Measurements from ENCODE around the gene DNM3.

The DNM3 gene

DNA sequence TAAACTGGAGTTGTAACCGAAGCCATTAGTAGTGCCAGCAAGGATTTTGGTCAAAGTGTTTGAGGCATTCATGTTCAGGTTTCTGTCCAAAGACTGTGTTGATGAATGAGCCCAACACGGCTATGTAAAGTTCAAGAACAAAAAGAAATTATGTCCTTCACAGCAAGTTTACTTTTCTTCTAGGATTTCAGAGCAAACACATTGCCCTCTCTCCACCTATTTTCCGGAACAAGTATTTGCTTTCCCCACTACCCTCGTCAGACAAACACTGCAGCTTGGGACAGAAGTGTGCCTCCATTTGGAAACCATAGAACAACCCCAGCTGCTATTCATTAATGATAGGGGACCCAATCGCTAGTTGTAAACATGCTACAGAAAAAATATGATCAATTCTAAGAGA lies 427.8 kb downstream of the DNM3 start:
- no peak for DNase-seq
- in situ Hi-C loops (cut with MboI; ENCODE audit: low pct_unique_long_range_greater_than_20kb, low sequenced_read_pairs): no loop called here

DNA sequence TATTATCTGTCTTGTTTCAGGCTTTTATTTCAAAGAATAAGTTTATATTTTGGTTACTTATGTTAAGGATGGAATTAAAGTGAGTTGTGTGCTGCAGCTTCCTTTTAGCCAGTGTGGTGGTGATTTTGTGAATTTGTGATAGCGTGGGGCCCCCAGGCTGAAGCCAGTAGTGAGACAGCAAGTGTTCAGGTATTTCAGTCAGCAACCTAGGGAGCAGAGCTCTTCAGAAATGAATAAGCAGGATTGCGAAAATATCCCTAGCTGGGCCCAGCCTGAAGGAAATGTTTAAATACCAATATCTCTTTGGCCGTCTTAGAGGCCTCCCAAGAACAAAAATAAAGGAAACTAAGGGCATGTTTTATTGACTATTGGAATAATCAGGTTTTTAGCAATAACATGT lies 428.3 kb downstream of the DNM3 start:
- DNase-seq: no peak
- in situ Hi-C loops (cut with MboI; ENCODE audit: low pct_unique_long_range_greater_than_20kb, low sequenced_read_pairs): no loop called here

DNA sequence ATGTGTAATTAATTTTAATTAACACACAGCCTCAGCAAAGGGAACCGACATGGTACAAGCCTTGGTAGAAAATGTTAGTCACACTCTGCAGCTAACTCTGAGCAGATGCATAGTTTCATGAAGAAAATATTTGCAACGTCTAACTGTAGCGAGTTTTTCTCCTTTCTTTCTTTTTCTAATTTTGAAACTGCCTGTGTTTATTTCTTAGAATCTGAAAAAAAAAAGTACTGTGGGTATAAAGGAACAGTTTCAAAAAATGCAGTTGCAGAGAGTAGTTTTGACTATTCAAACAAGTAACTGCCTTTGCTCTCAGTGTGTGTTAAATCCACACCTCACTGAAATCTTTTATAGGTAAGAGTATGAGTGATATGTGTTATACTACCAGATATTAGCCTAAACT lies 429.3 kb downstream of the DNM3 start:
- in situ Hi-C loops (cut with MboI; ENCODE audit: low pct_unique_long_range_greater_than_20kb, low sequenced_read_pairs): no loop called here
- no peak for DNase-seq

DNA sequence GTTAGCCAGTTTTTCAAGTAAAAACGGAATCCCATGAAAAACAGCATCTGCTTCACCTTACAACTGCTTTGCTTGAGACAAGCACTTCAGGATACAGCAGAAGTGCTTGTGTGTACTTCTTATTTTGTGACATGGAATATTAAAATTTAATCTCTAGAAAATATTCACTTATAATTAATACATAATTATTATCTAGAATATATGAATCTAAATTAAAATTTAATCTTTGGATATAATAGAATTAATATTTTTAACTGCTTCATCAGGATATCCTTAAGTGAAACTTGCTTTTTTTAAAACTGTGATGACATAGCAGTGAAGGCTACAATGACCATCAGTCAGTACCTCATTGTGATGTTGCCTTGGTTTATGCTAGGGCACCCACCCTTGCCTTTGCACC lies 430.8 kb downstream of the DNM3 start:
- in situ Hi-C loops (cut with MboI; ENCODE audit: low pct_unique_long_range_greater_than_20kb, low sequenced_read_pairs): no loop called here

DNA sequence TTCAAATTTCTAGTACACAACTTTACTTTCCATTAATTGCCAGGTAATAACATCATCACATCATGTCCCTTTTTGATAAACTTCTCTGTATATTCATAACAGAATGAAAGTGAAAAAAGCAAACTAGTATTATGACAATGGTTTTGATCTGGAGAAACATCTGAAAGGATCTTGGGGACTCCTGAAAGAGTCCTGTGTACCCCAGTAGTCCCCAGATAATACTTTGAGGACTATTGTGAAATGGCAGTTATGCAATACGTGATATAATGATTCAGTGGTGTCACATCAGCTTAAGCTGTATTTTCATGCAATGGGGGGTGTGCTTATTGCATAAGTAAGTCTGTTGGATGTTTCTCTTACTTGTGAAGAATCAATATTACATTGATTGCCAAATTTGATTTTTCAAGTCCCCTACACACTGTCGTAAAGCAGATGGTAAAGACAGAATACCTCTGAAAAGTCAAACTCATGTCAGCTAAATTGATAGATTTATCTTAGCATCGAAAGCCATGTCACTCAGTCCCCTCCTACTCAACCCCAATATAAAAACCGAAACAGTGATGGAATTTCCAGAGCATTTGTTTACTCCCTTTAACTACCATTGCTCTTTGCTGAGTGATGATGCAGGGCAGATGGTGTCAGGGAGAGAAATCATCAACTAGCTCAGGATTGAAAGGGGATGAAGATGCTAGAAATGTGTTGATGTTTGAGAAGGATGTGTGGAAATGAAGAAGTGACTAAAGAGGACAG lies 432.5 kb downstream of the DNM3 start:
- no peak for DNase-seq
- in situ Hi-C loops (cut with MboI; ENCODE audit: low pct_unique_long_range_greater_than_20kb, low sequenced_read_pairs): no loop called here

More for the DNA sequence above, 430.8 kb downstream of the DNM3 start:
- DNase-seq: no peak

DNA sequence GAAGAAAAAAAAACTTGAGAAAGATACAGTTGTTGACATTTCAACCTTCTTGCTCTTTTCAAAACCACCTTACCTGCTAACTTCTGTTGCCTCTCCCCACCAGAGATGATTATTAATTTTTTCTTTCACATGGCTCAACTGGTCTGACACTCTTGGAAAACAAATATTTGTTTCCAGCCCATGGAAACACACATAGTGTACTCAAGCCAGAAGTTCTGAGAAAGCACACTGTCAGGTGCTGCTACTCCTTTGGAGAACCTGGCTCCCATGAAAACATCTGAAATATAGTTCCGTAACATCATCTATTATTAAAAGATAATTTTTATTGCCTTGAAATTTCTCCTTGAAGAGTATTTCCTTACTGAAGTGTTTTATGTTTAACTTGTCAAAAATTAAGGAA lies 434.2 kb downstream of the DNM3 start:
- in situ Hi-C loops (cut with MboI; ENCODE audit: low pct_unique_long_range_greater_than_20kb, low sequenced_read_pairs): no loop called here
- no peak for DNase-seq

DNA sequence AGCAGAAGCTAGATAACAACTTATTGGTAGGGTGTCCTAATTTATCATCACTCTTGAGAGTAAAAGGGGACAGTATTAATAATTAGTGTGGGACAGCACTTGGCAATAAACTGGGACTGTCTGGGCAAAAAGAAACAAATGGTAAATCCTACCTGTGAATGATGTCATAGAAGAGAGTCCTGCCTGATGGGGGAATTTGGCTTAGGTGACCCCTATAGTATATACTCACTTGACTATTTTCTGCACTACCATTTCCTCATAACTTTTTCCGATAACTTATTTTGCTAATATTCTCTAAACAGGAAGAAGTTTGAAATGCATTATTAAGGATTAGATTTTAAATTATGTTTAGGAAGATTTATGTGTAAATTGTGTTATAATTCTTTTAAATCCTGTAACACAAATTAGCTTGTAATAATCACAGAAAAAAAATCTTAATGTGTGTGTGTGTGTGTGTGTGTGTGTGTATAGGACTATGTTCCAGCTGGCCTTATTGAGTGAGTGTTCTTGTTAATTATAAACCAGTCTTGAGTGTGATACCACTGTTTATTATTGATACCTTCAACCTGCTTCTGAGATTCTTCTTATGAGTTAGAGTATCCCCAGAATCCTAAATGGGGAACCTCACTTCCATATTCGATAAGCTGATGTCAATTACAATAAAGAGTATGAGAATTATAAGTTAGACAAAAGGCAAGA lies 435.0 kb downstream of the DNM3 start:
- in situ Hi-C loops (cut with MboI; ENCODE audit: low pct_unique_long_range_greater_than_20kb, low sequenced_read_pairs): no loop called here

DNA sequence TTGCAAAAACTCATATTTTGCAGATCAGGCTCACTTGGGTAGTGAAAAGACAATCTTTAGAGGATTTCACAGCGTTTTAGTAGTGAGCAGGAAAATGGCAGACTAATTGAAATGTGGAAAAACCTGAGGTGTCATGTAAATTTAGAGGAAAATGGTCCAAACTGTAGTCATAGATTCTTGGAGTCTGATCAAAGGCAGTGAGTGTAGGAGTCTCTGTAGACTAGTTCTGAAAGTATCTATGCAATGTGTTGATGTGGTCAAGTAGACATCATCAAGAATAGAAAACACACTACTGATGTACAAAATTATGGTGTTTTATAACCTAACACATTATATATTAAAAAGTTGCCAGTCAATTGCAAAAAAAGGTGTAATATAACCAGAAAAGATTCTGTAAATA lies 436.0 kb downstream of the DNM3 start:
- no peak for DNase-seq
- in situ Hi-C loops (cut with MboI; ENCODE audit: low pct_unique_long_range_greater_than_20kb, low sequenced_read_pairs): no loop called here

More for the DNA sequence above, 435.0 kb downstream of the DNM3 start:
- no peak for DNase-seq

DNA sequence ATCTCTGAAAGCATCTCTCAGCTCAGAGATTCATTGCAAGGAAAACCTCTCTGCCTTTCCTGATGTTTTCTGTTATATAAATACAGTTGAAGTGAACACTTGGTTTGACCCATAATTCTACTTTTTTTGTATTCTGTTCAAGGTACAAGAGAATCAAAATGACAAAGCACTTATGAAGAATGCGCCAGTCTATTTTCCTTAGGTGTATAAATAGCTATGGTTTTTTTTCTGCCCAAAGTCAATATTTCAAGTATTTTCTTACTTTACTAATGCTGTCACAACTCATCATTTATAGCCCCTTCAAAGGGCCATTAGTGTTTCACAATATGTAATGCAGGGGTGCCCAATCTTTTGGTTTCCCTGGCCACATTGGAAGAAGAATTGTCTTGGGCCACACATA lies 436.7 kb downstream of the DNM3 start:
- in situ Hi-C loops (cut with MboI; ENCODE audit: low pct_unique_long_range_greater_than_20kb, low sequenced_read_pairs): no loop called here
- no peak for DNase-seq

DNA sequence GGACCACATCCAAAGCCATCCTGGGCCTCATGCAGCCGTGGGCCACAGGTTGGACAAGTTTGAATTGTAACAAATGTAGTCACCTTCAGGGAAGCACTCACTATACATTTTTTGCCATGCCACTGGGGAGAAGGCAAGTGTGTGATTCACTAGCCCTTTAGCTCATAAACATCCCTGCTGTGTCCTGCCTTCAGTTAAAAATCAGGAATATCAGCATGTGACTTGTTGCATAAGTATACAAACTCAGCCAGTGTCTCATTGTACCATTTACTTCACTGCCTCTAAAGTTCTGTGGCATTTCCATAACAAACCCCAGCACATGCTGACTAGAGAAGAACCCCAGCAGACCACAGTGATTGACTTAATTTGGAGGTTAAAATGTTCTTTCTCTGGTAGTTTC lies 437.2 kb downstream of the DNM3 start:
- in situ Hi-C loops (cut with MboI; ENCODE audit: low pct_unique_long_range_greater_than_20kb, low sequenced_read_pairs): no loop called here
- DNase-seq: no peak

DNA sequence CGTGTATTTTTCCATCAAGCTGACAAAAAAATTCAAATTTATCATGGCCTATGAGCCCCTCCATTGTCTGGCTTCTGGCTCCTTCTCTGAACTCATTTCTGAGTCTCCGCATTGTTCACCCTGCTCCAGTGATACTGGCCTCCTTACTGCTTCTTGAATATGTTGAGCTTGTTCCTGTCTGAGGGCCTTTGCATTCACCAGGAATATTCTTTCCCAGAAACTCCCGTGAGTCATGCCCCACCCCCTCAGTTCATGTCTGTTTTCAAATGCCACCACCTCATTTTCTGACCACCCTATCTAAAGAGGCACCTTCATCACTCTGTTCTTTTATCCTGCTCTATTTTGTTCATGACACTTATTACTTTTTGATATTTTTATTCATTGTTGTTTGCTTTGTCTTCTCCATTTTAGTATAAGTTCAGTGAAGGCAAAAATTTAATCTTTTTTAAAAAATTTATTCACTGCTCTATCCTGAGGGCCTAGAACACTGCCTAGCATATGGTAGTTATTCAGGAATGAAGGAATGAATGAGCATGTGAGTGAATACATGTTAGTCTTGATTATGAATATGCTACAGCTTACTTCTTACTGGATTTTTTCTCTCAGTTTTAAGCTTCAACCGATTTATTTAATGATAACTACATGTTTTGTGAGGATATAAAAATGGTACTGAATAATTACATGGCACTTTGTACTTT lies 438.8 kb downstream of the DNM3 start:
- no peak for DNase-seq
- in situ Hi-C loops (cut with MboI; ENCODE audit: low pct_unique_long_range_greater_than_20kb, low sequenced_read_pairs): no loop called here

DNA sequence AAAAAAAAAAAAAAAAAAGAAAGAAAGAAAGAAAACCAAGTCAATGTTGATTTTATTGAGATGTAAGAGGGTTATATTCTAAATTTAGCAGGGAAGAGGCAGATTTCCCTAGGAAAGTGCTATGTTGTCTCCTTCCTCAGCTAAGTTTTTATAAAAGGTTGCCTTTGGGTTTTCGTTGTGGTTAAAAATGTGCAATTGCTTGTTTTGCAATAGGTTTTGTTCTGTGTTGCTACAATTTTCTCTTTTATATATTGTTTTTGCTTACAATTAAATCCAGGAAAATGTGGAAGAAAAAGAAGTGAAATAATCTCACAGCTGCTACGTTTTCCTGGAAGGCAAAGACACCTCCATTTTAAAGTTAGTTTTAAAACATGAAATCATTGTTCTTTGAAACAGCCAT lies 442.5 kb downstream of the DNM3 start:
- in situ Hi-C loops (cut with MboI; ENCODE audit: low pct_unique_long_range_greater_than_20kb, low sequenced_read_pairs): no loop called here
- DNase-seq: no peak

DNA sequence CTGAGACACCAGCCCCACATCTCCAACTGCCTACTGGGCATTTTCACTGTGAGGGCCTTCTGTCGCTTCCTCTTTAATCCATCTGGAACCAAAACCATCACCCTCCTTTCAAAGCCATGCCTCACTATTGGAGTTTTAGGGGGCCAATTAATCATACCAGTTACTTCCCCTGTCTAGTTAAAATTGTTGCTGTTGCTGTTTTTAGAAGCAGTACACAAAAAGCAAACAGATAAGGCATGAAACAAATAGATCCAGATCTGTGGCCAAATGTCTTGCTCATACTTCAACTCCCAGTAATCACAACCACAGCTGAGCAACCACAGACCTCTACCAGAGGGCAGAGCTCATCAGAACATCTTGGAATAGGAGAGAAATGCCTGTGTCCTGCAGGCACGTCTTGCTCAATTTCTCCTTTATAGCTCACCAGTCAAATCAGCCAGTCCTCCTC lies 445.4 kb downstream of the DNM3 start:
- in situ Hi-C loops (cut with MboI; ENCODE audit: low pct_unique_long_range_greater_than_20kb, low sequenced_read_pairs): no loop called here
- peak; percentile 45 for DNase-seq

DNA sequence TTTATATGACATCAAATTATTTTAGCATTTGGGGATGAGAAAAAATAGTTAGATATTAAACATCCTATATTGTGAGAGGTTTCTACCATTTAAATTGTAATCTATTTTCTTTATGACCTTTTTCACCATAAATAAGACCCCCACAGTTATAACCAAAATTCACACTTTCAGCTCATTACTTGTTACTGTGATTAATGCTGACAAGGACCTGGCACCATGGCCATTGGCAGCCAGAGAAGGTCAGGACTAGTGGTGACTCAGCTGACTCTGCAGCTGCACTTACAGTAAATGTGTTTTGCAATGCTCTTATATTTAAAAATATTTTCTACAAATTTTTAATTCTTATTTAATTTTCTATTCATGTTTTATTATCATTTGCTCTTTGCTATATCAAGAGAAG lies 445.9 kb downstream of the DNM3 start:
- in situ Hi-C loops (cut with MboI; ENCODE audit: low pct_unique_long_range_greater_than_20kb, low sequenced_read_pairs): no loop called here
- DNase-seq: no peak

DNA sequence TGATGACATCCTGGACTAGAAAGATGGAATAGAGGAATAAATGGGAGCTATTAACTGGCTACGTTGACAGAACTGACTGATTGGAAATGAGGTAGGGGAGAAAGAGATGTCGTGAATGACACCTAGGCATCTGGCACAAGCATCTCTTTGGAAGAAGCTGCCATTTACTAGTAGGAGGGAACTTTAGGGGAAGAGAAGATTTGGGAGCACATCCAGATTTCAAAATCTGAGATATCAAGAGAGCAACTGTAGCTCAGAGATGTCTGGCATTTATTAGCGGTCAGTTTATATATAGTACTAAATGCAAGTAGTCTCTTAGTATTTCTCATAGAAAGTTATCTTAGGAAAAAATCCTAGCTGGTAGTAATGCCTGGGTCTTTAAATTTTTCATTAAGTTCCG lies 447.3 kb downstream of the DNM3 start:
- no peak for DNase-seq
- in situ Hi-C loops (cut with MboI; ENCODE audit: low pct_unique_long_range_greater_than_20kb, low sequenced_read_pairs): no loop called here

DNA sequence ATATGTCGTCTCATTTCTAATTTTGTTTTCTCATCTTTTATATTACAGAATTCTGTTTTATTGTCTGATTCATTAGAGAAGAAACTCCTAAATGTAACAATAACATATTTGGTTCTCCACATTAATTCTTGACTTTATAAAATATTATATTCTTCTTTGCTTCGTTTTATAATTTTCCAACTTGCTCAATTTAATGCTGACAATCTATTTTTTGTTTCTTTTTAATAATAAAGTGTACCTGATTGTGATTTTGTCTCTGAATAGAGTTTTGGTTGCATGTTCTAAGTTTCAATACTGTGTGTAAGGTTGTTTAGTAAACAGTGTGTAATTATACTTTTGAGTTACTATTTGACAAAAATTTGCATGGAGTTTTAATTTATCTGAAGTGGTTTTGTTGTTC lies 448.1 kb downstream of the DNM3 start:
- in situ Hi-C loops (cut with MboI; ENCODE audit: low pct_unique_long_range_greater_than_20kb, low sequenced_read_pairs): no loop called here
- DNase-seq: no peak

DNA sequence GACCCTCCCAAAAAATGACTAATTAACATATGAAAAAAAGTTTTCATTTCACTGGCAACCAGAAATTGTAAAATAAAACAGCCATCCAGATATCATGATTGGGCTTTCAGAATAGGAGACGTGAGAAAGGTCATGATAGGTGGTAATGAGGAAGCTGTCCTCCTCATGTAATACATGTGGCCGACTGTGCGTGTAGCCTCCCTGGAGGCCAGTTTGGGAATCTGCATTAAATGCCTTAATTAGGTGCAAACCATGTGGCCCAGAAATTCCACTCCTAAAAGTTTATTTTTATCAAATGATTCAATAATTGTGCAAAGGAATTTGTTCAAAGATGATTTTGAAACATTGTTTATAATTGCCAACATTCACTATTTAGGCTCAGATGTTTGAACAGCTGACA lies 451.5 kb downstream of the DNM3 start:
- peak; percentile 7 for DNase-seq
- in situ Hi-C loops (cut with MboI; ENCODE audit: low pct_unique_long_range_greater_than_20kb, low sequenced_read_pairs): no loop called here

DNA sequence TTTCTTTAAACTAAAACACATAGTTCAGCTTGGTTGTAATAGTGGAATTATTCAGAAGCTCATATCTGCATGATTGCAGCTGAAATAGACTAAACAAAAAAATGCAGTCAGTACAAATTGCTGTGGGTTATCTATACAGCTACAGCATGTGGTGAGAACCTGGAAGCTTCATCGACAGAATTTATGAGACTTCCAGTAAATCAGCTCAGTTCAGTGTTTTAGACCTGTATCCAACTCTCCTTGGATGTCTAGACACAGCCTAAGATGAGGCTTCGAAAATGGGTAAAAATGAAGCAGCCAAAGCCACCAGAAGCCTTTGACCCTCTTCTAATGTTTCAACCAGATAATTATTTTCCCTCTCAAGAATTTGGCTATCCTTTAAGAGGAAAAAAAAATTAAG lies 452.1 kb downstream of the DNM3 start:
- in situ Hi-C loops (cut with MboI; ENCODE audit: low pct_unique_long_range_greater_than_20kb, low sequenced_read_pairs): no loop called here
- DNase-seq: no peak

DNA sequence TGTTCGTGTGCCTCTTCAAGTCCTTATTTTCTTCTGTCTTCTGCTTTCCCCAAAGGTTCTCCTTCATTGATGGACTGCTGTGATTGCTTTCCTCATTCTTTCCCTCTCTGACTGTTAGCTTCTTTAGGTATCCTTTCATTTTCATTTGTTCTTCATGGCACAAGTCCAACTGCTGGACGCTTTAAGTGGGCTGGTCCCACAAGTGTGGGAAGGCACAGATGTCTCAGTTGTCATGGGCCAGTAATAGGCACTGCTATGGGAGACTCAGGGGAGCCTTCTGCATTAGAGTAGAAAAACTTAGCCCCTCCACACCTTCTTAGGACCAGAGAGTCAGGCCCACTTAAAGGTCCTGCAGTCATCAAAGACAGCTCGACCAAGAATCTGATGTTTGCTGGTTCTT lies 456.8 kb downstream of the DNM3 start:
- DNase-seq: no peak
- in situ Hi-C loops (cut with MboI; ENCODE audit: low pct_unique_long_range_greater_than_20kb, low sequenced_read_pairs): no loop called here

DNA sequence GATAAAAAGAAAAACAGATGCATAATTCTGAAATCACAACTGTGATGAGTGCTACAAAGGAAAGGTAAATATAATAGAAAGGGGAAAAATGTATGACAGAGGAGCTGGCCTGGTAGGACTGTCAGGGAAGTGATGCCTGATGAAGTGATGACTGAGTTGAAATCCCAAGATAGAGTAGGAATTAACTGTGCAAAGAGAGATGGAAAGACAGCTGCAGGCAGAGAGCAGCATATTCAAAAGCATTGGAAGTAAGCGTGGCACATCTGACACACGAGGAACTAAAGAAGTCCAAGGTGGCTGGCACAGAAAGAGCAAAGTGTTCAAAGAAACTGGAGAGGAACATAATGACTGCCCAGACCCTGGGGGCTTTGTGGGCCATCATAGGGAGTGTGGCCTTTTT lies 457.6 kb downstream of the DNM3 start:
- in situ Hi-C loops (cut with MboI; ENCODE audit: low pct_unique_long_range_greater_than_20kb, low sequenced_read_pairs): no loop called here
- no peak for DNase-seq
